Nephron progenitor cell (in vitro differentiated cells): ENCODE measurements around the gene APOA4.

Experiments
- DNase-seq: peaks from one replicate; pipeline ENCODE4 v3.0.0; 2021
- H3K27ac Mint-ChIP-seq: 2 replicates; pipeline ENCODE4 v1.8.0; 2021; ENCODE audit warnings: mild to moderate bottlenecking, moderate library complexity, mixed read lengths
- H3K27me3 Mint-ChIP-seq: 2 replicates; pipeline ENCODE4 v1.8.0; 2021; ENCODE audit warnings: mild to moderate bottlenecking, low read depth, mixed read lengths; ENCODE audit not compliant: poor library complexity
- H3K36me3 Mint-ChIP-seq: 2 replicates; pipeline ENCODE4 v1.8.0; 2021; ENCODE audit warnings: low read depth, mixed read lengths
- H3K4me1 Mint-ChIP-seq: 2 replicates; pipeline ENCODE4 v1.8.0; 2021; ENCODE audit warnings: mixed read lengths
- H3K4me3 Mint-ChIP-seq: 2 replicates; pipeline ENCODE4 v1.8.0; 2021; ENCODE audit warnings: mild to moderate bottlenecking, moderate library complexity, mixed read lengths
- H3K9me3 Mint-ChIP-seq: 2 replicates; pipeline ENCODE4 v1.8.0; 2021; ENCODE audit warnings: mild to moderate bottlenecking, moderate library complexity, mixed read lengths
- TF ChIP-seq, protein P1 (sequence below): fragments of 200-600 bp; sonication (generic); IDR thresholded peaks from 2 replicates; pipeline ENCODE4 v1.5.0; 2021; ENCODE audit warnings: antibody characterized with exemption

APOA4 gene

DNA sequence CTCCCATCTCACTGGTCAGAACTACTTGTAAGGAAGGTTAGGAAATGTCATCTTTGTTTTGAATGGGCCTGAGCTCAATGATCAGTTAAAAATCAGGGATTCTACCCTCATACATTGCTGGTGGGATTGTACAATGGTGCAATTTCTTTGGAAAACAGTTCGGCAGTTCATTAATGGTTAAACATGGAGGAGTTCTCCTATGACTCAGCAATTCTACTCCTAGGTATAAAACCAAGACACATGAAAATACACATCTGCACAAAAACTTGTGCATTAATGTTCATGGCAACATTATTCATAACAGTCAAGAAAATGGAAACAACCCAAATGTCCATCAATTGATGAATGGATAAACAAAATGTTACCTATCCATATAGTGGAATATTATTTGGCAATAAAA is 26.6 kb downstream of the APOA4 start:
- Mint-ChIP-seq H3K27ac (no peak overlapping the region), H3K4me3 (no peak overlapping the region)

DNA sequence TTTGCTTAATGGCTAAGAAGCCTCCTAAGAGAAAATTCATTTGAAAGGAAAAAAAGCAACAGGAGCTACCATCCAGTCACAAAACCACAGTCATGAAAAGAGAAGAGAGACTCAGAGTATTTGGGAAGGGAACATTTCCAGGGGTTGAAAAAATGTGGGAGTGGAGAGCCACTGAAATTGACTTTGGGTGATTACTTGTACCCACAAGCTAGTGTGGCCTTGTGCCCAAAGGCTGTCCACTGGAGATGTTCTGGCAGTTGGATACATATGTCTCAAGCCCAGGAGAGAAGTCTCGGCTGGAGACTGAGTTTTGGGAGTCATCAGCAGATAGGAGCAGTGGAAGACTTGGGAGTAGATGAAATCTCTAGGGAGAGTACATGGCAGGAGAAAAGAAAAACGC is 28.3 kb downstream of the APOA4 start:
- Mint-ChIP-seq H3K4me1 (peaks cover 16% of the 10 kb centered on the region), H3K4me3 (no peak overlapping the region), H3K27me3 (peaks cover 18% of the 10 kb centered on the region), H3K36me3 (no peaks in the 10 kb centered on the region), H3K9me3 (no peaks in the 10 kb centered on the region), H3K27ac (no peak overlapping the region)
- TF ChIP-seq, protein P1, sequence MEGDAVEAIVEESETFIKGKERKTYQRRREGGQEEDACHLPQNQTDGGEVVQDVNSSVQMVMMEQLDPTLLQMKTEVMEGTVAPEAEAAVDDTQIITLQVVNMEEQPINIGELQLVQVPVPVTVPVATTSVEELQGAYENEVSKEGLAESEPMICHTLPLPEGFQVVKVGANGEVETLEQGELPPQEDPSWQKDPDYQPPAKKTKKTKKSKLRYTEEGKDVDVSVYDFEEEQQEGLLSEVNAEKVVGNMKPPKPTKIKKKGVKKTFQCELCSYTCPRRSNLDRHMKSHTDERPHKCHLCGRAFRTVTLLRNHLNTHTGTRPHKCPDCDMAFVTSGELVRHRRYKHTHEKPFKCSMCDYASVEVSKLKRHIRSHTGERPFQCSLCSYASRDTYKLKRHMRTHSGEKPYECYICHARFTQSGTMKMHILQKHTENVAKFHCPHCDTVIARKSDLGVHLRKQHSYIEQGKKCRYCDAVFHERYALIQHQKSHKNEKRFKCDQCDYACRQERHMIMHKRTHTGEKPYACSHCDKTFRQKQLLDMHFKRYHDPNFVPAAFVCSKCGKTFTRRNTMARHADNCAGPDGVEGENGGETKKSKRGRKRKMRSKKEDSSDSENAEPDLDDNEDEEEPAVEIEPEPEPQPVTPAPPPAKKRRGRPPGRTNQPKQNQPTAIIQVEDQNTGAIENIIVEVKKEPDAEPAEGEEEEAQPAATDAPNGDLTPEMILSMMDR = no peak
- no peak for DNase-seq

More for the DNA sequence above, 26.6 kb downstream of the APOA4 start:
- TF ChIP-seq, protein P1 = no peak
- DNase-seq = no peak
- H3K27me3 Mint-ChIP-seq = peaks cover 14% of the 10 kb centered on the region
- no peaks in the 10 kb centered on the region for H3K36me3 Mint-ChIP-seq
- H3K9me3 Mint-ChIP-seq = no peaks in the 10 kb centered on the region
- peaks cover 11% of the 10 kb centered on the region for H3K4me1 Mint-ChIP-seq

DNA sequence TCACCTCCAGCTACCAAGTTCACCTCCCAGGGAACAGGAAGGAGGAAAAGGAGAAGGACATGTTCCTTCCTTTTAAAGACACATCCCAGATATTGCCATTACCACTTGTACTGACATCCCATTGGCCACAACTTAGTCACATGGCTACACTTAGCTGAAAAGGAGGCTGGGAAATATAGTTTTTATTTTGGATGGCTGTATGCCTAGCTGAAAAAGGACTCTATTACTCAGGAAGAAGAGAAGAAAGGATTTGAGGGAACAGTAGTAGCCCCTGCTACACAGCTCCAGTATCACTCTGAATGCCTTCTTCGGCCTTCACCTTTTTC is 29.4 kb downstream of the APOA4 start:
- Mint-ChIP-seq H3K4me3 (no peak overlapping the region), H3K9me3 (no peaks in the 10 kb centered on the region), H3K27me3 (peaks cover 27% of the 10 kb centered on the region), H3K36me3 (no peaks in the 10 kb centered on the region), H3K4me1 (peaks cover 16% of the 10 kb centered on the region), H3K27ac (no peak overlapping the region)
- TF ChIP-seq, protein P1 = no peak
- no peak for DNase-seq

DNA sequence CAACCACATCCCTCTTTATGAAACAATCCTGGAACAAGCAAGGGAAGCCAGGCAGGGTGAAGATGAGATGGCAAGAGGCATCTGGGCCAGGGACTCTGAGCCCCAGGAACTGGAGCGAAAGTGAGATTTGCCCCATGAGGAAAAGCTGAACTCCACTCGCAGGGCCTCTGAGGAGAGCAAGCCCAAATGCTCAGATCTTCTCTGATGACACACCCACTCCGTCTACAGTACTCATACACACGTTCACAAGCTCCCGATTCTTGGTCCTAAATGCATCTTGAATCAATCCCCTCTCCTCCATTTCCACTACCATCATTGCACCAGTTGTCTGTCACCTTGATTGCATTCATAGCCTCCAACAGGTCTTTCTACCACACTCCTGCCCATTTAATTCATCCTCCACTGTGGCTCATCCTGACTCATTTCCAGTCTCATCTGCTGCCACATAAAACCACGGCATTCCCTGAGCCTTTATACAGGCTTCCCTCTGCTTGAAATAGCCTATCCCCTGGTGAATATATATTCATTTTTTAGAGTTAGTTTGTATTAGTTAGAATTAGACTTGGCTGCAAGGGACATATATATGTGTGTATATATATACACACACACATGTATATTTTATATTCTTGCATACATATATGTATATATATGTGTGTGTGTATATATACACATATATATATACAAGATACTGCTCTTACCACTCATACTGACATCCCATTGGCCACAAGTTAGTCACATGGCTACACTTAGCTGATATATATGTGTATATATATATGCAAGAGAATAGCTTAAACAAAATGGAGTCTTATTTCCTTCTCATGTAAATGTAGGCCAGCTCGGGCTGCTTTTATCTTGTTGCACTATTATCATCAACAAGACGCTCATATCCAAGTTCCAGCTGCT is 30.0 kb downstream of the APOA4 start:
- no peaks in the 10 kb centered on the region for H3K9me3 Mint-ChIP-seq
- peaks cover 31% of the 10 kb centered on the region for H3K27me3 Mint-ChIP-seq
- no peak for DNase-seq
- no peak overlapping the region for H3K27ac Mint-ChIP-seq
- TF ChIP-seq, protein P1 = no peak
- no peak overlapping the region for H3K4me3 Mint-ChIP-seq
- peaks cover 22% of the 10 kb centered on the region for H3K4me1 Mint-ChIP-seq
- H3K36me3 Mint-ChIP-seq = no peaks in the 10 kb centered on the region

DNA sequence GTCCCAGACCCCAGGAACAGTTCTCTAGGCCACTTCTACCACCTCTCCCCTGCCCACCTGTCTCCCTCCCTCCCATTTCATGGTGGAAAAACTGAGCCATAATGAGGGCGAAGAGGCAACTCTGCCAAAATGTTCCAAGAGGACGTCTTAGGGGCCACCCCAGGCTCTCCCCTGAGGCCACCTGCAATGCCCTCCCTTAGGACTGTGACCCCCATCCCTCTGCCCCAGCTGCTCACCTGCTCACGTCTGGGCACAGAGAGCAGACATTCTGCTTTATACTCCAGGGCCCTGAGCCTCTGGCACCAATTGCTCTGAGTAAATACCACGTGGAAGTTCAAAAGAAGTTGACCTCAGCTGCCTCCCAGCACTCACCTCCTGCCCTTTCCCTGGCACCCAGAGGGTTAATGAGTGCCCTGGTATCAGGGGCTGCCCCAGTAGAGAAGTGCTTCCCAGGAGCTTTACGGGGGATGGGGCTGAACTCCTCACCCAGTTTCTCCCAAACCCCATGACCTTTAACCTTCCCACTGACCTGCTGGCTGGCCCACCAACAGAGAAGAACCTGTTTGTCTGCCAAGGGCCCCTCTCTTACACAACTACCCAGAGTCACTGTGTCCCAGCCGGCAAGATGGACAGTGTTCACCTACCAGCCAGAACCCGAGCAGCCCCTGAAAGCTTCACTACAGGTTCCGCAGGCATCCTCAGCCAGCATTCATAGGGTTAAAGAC is 30.8 kb downstream of the APOA4 start:
- peaks cover 24% of the 10 kb centered on the region for H3K4me1 Mint-ChIP-seq
- H3K9me3 Mint-ChIP-seq = no peaks in the 10 kb centered on the region
- no peak overlapping the region for H3K4me3 Mint-ChIP-seq
- no peak overlapping the region for H3K27ac Mint-ChIP-seq
- H3K36me3 Mint-ChIP-seq = no peaks in the 10 kb centered on the region
- DNase-seq = no peak
- TF ChIP-seq, protein P1 = no peak
- peaks cover 31% of the 10 kb centered on the region for H3K27me3 Mint-ChIP-seq
